MCF 10A (cell line): Measurements from ENCODE around the gene SSBP1. TPM values are rescaled to one million over a fixed set of nuclear protein-coding genes. Genes with fewer than 3 reads are reported as not detected.

Source experiments
- BruUV-seq: library from RNA; stranded (reverse); fragments of 400-500 nt; replicated peaks from 2 replicates; lab custom pipeline; 2021; lab: Mats Ljungman, UMichigan
- CTCF ChIA-PET: fragments of 300-600 bp; sonication (Branson Sonifier 250); formaldehyde crosslinking; extraction: SDS; loops from one replicate; lab custom pipeline; 2021; ENCODE audit warnings: antibody characterized with exemption, inconsistent platforms; lab: Yijun Ruan, JAX
- POLR2A ChIA-PET: fragments of 300-600, 350-650 bp; sonication (Branson Sonifier 250); formaldehyde crosslinking; extraction: SDS; loops from one replicate; lab custom pipeline; 2020; ENCODE audit warnings: antibody characterized with exemption, inconsistent platforms; lab: Yijun Ruan, JAX
- DNase-seq: peaks from one replicate; pipeline ENCODE4 v3.0.0-alpha.2; 2018; ENCODE audit not compliant: unreplicated experiment
- H3K27ac Mint-ChIP-seq: one replicate; pipeline ENCODE4 v1.8.0; 2022; ENCODE audit warnings: mild to moderate bottlenecking, low read depth, mixed read lengths; ENCODE audit not compliant: unreplicated experiment
- H3K27me3 Mint-ChIP-seq: one replicate; pipeline ENCODE4 v1.8.0; 2022; ENCODE audit warnings: mixed read lengths; ENCODE audit not compliant: insufficient read depth, unreplicated experiment
- H3K36me3 Mint-ChIP-seq: one replicate; pipeline ENCODE4 v1.8.0; 2022; ENCODE audit warnings: mild to moderate bottlenecking, moderate library complexity, mixed read lengths; ENCODE audit not compliant: insufficient read depth, unreplicated experiment
- H3K4me1 Mint-ChIP-seq: one replicate; pipeline ENCODE4 v1.8.0; 2022; ENCODE audit warnings: mixed read lengths; ENCODE audit not compliant: insufficient read depth, unreplicated experiment
- H3K4me3 Mint-ChIP-seq: one replicate; pipeline ENCODE4 v1.8.0; 2022; ENCODE audit warnings: mild to moderate bottlenecking, moderate library complexity, mixed read lengths; ENCODE audit not compliant: unreplicated experiment
- H3K9me3 Mint-ChIP-seq: one replicate; pipeline ENCODE4 v1.8.0; 2022; ENCODE audit warnings: mixed read lengths; ENCODE audit not compliant: unreplicated experiment
- CTCF ChIP-seq: fragments of 200-600 bp; IDR thresholded peaks from one replicate; pipeline ENCODE4 v1.8.0; 2022; ENCODE audit warnings: antibody characterized with exemption, mild to moderate bottlenecking; ENCODE audit not compliant: unreplicated experiment
- intact Hi-C: fragments of 100-400 bp; cut with micrococcal nuclease; formaldehyde crosslinking; loops from 2 replicates; pipeline ENCODE4 v1.14.1; 2022
- total RNA-seq: library from RNA; stranded (reverse); gene quantifications from 2 replicates; pipeline ENCODE4 v1.2.3, GENCODE V29; 2022

The SSBP1 gene
- total RNA-seq, 1 experiment from 2014 or later = 269 TPM

- Mint-ChIP-seq H3K27me3 (no peaks in the 10 kb centered on the region), H3K4me3 (no peak within 1 kb of the TSS), H3K4me1 (no peaks in the 10 kb centered on the region), H3K9me3 (no peaks in the 10 kb centered on the region), H3K36me3 (no peaks in the 10 kb centered on the region), H3K27ac (no peak within 1 kb of the TSS)
- no TSS peak for BruUV-seq
- TF ChIP-seq CTCF = no peak
- ChIA-PET POLR2A (interaction anchor here (1.1 kb wide), 1 partner anchor 29 kb away, joined by 4 read pairs; the partner anchor contains the start of gene SSBP1), CTCF (interaction anchor here (1.0 to 2.7 kb wide), 4 partner anchors 9 to 54 kb away, joined by 3 to 10 read pairs (median 4); partner anchors contain the start of gene SSBP1)
- DNase-seq = no peak
- intact Hi-C loops = no loop called here
Measured at GRCh38 chr7:141708351-141708750, 29.8 kb upstream of the SSBP1 start, which contains the start of gene WEE2. TSS of gene WEE2 (plus strand) at chr7:141708353. CDS start at chr7:141708759, 406 bp downstream.

GRCh38 chr7:141709318-141709717, 28.8 kb upstream of the SSBP1 start:
- POLR2A ChIA-PET = no interaction called here
- Mint-ChIP-seq H3K27me3 (no peaks in the 10 kb centered on the region), H3K27ac (no peak overlapping the region), H3K9me3 (no peaks in the 10 kb centered on the region), H3K36me3 (no peaks in the 10 kb centered on the region), H3K4me3 (no peak overlapping the region), H3K4me1 (no peaks in the 10 kb centered on the region)
- no TSS peak for BruUV-seq
- intact Hi-C loops = no loop called here
- TF ChIP-seq CTCF = no peak
- DNase-seq = no peak
- CTCF ChIA-PET = interaction anchor here (0.6 to 2.7 kb wide), 4 partner anchors 8 to 116 kb away, joined by 3 to 10 read pairs (median 4); partner anchors contain the start of gene SSBP1

- TF ChIP-seq CTCF = no peak
- DNase-seq = no peak
- H3K4me3 Mint-ChIP-seq = no peak overlapping the region
- H3K27me3 Mint-ChIP-seq = no peaks in the 10 kb centered on the region
- no peaks in the 10 kb centered on the region for H3K9me3 Mint-ChIP-seq
- POLR2A ChIA-PET = no interaction called here
- H3K36me3 Mint-ChIP-seq = no peaks in the 10 kb centered on the region
- no TSS peak for BruUV-seq
- CTCF ChIA-PET = interaction anchor here (0.6 to 2.7 kb wide), 3 partner anchors 29 to 115 kb away, joined by 3 to 10 read pairs (median 3); partner anchors contain the start of gene SSBP1
- intact Hi-C loops = no loop called here
- H3K4me1 Mint-ChIP-seq = no peaks in the 10 kb centered on the region
- H3K27ac Mint-ChIP-seq = no peak overlapping the region
Measured at GRCh38 chr7:141709749-141710148, 28.4 kb upstream of the SSBP1 start.

- no TSS peak for BruUV-seq
- Mint-ChIP-seq H3K4me3 (no peak overlapping the region), H3K27ac (no peak overlapping the region), H3K9me3 (no peaks in the 10 kb centered on the region), H3K27me3 (no peaks in the 10 kb centered on the region), H3K36me3 (no peaks in the 10 kb centered on the region), H3K4me1 (no peaks in the 10 kb centered on the region)
- intact Hi-C loops = no loop called here
- TF ChIP-seq CTCF = no peak
- no peak for DNase-seq
- CTCF ChIA-PET = interaction anchor here (0.6 to 0.8 kb wide), 3 partner anchors 28 to 115 kb away, joined by 3 read pairs; partner anchors contain the start of gene SSBP1
- POLR2A ChIA-PET = no interaction called here
Measured at GRCh38 chr7:141710301-141710700, 27.9 kb upstream of the SSBP1 start.
